Mesenchymal stem cell (in vitro differentiated cells and primary cell): ENCODE results near the gene ESYT2.
"Not testable (repeated sequence)": the region's sequence is repeated elsewhere in the genome, so short reads cannot be mapped to it uniquely, and the experiment has no call there.

Experiments
- DNase-seq: peaks from one replicate; pipeline ENCODE4 v3.0.0-alpha.2; 2013
- H2AFZ ChIP-seq: one replicate; pipeline ENCODE4 v1.6.1; 2013; ENCODE audit warnings: low read depth, mild to moderate bottlenecking, control low read depth, inconsistent platforms, low read length, moderate library complexity
- H2AK5ac ChIP-seq: 2 replicates; pipeline ENCODE4 v1.6.1; 2013; ENCODE audit warnings: low read length, moderate library complexity, mild to moderate bottlenecking, inconsistent platforms; ENCODE audit not compliant: severe bottlenecking
- H2BK120ac ChIP-seq: one replicate; pipeline ENCODE4 v1.6.1; 2013; ENCODE audit warnings: low read depth, mild to moderate bottlenecking, inconsistent platforms, low read length, moderate library complexity
- H2BK12ac ChIP-seq, 2 experiments: one replicate each; pipeline ENCODE4 v1.6.1; 2013; ENCODE audit warnings: inconsistent platforms in 2 of 2, low read length in 2 of 2, mild to moderate bottlenecking in 2 of 2, moderate library complexity in 2 of 2, control low read depth in 1 of 2
- H2BK15ac ChIP-seq: one replicate; pipeline ENCODE4 v1.6.1; 2013; ENCODE audit warnings: mild to moderate bottlenecking, low read depth, inconsistent platforms; ENCODE audit not compliant: poor library complexity, severe bottlenecking
- H2BK5ac ChIP-seq: 2 replicates; pipeline ENCODE4 v1.6.1; 2013; ENCODE audit warnings: low read depth, mild to moderate bottlenecking, low read length, control low read depth, inconsistent platforms; ENCODE audit not compliant: poor library complexity, severe bottlenecking
- H3K14ac ChIP-seq, 2 experiments: one replicate each; pipeline ENCODE4 v1.6.1; 2013; ENCODE audit warnings: inconsistent platforms in 2 of 2, low read length in 2 of 2, control low read depth in 1 of 2, mild to moderate bottlenecking in 1 of 2, moderate library complexity in 1 of 2
- H3K18ac ChIP-seq, 2 experiments: one replicate each; pipeline ENCODE4 v1.6.1; 2013; ENCODE audit warnings: inconsistent platforms in 2 of 2, low read length in 2 of 2, control low read depth in 1 of 2, low read depth in 1 of 2, mild to moderate bottlenecking in 1 of 2
- H3K23ac ChIP-seq, 2 experiments: one replicate each; pipeline ENCODE4 v1.6.1; 2013; ENCODE audit warnings: inconsistent platforms in 2 of 2, low read length in 2 of 2, mild to moderate bottlenecking in 2 of 2, moderate library complexity in 2 of 2, control low read depth in 1 of 2
- H3K27ac ChIP-seq: 2 replicates; pipeline ENCODE4 v1.5.1; 2013; ENCODE audit warnings: mild to moderate bottlenecking, moderate library complexity, low read length, control low read depth, inconsistent platforms; ENCODE audit not compliant: poor library complexity, severe bottlenecking
- H3K27me3 ChIP-seq, 2 experiments: 2 replicates each; pipeline versions ENCODE4 v1.6.1 to v1.7.0; 2013; ENCODE audit warnings: low read length in 2 of 2, mild to moderate bottlenecking in 2 of 2, moderate library complexity in 2 of 2, control low read depth in 1 of 2, inconsistent platforms in 1 of 2; ENCODE audit not compliant: control insufficient read depth in 1 of 2, insufficient read depth in 1 of 2
- H3K36me3 ChIP-seq, 2 experiments: 2 replicates each; pipeline versions ENCODE4 v1.6.1 to v1.7.0; 2013; ENCODE audit warnings: low read length in 2 of 2, control low read depth in 1 of 2, inconsistent platforms in 1 of 2, low read depth in 1 of 2, mild to moderate bottlenecking in 1 of 2; ENCODE audit not compliant: insufficient read depth in 2 of 2, control insufficient read depth in 1 of 2
- H3K4ac ChIP-seq, 2 experiments: one replicate each; pipeline ENCODE4 v1.6.1; 2013; ENCODE audit warnings: inconsistent platforms in 2 of 2, low read length in 2 of 2, mild to moderate bottlenecking in 2 of 2, moderate library complexity in 2 of 2, control low read depth in 1 of 2, low read depth in 1 of 2
- H3K4me1 ChIP-seq: 2 replicates; pipeline ENCODE4 v1.6.1; 2013; ENCODE audit warnings: low read depth, low read length, control low read depth; ENCODE audit not compliant: control insufficient read depth, insufficient read depth
- H3K4me2 ChIP-seq: 2 replicates; pipeline ENCODE4 v1.6.1; 2013; ENCODE audit warnings: low read length, mild to moderate bottlenecking, inconsistent platforms; ENCODE audit not compliant: poor library complexity, severe bottlenecking
- H3K4me3 ChIP-seq, 2 experiments: 2 replicates each; pipeline versions ENCODE4 v1.5.1 to v1.7.0; 2013; ENCODE audit warnings: low read length in 2 of 2, mild to moderate bottlenecking in 2 of 2, control low read depth in 1 of 2, low read depth in 1 of 2; ENCODE audit not compliant: insufficient read depth in 1 of 2
- H3K79me1 ChIP-seq: replicated peaks from 2 replicates; pipeline ENCODE4 v1.6.1; 2013; ENCODE audit warnings: mild to moderate bottlenecking, control low read depth, low read length, inconsistent platforms; ENCODE audit not compliant: poor library complexity, severe bottlenecking
- H3K9ac ChIP-seq: 2 replicates; pipeline ENCODE4 v1.7.0; 2013; ENCODE audit warnings: mild to moderate bottlenecking, low read length, moderate library complexity
- H3K9me3 ChIP-seq: 2 replicates; pipeline ENCODE4 v1.7.0; 2013; ENCODE audit warnings: mild to moderate bottlenecking, low read length; ENCODE audit not compliant: control insufficient read depth
- H4K8ac ChIP-seq: one replicate; pipeline ENCODE4 v1.6.1; 2013; ENCODE audit warnings: inconsistent platforms, mild to moderate bottlenecking, low read length, moderate library complexity
- H4K91ac ChIP-seq: one replicate; pipeline ENCODE4 v1.6.1; 2013; ENCODE audit warnings: mild to moderate bottlenecking, low read length, inconsistent platforms
- WGBS: methylation state at CpG from one replicate; pipeline ENCODE4 v1.1.7; 2013; ENCODE audit warnings: mixed read lengths; 5-methylcytosine and 5-hydroxymethylcytosine counted together

ESYT2 gene

GRCh38 chr7:158700008-158700407 lies 129.3 kb downstream of the ESYT2 start:
- peaks cover 7% of the 10 kb centered on the region for H3K4me1 ChIP-seq
- no peak overlapping the region for H3K4ac ChIP-seq
- no peak overlapping the region for H4K8ac ChIP-seq
- H3K9me3 ChIP-seq: no peaks in the 10 kb centered on the region
- H3K79me1 ChIP-seq: peaks cover 30% of the 10 kb centered on the region
- H4K91ac ChIP-seq: no peak overlapping the region
- H2AK5ac ChIP-seq: no peak overlapping the region
- H3K36me3 ChIP-seq: peaks cover 0 to 5% of the 10 kb centered on the region in 2 experiments
- DNase-seq: no peak
- no peak overlapping the region for H3K14ac ChIP-seq
- no peak overlapping the region for H3K4me3 ChIP-seq
- no peak overlapping the region for H2BK120ac ChIP-seq
- H3K27me3 ChIP-seq: no peaks in the 10 kb centered on the region
- H3K27ac ChIP-seq: no peak overlapping the region
- H3K23ac ChIP-seq: no peak overlapping the region
- H2AFZ ChIP-seq: no peak overlapping the region
- no peak overlapping the region for H2BK12ac ChIP-seq
- H3K18ac ChIP-seq: no peak overlapping the region
- no peak overlapping the region for H2BK5ac ChIP-seq
- H3K9ac ChIP-seq: no peak overlapping the region
- H3K4me2 ChIP-seq: no peak overlapping the region
- 98% methylated on average over 5 of the region's 5 CpGs for WGBS
- H2BK15ac ChIP-seq: no peak overlapping the region

GRCh38 chr7:158699341-158699740 lies 130.0 kb downstream of the ESYT2 start:
- 0% methylated on average over 1 of the region's 1 CpG for WGBS
- H3K4me1 ChIP-seq: peaks cover 7% of the 10 kb centered on the region
- no peak overlapping the region for H4K8ac ChIP-seq
- no peak overlapping the region for H3K4me3 ChIP-seq
- H3K27ac ChIP-seq: no peak overlapping the region
- no peak overlapping the region for H2AFZ ChIP-seq
- no peak overlapping the region for H3K4ac ChIP-seq
- no peak overlapping the region for H3K23ac ChIP-seq
- H4K91ac ChIP-seq: no peak overlapping the region
- no peak overlapping the region for H3K18ac ChIP-seq
- H2BK15ac ChIP-seq: no peak overlapping the region
- H3K4me2 ChIP-seq: no peak overlapping the region
- H3K27me3 ChIP-seq: no peaks in the 10 kb centered on the region
- H3K36me3 ChIP-seq: peaks cover 0 to 5% of the 10 kb centered on the region in 2 experiments
- no peak overlapping the region for H3K14ac ChIP-seq
- DNase-seq: no peak
- H2BK120ac ChIP-seq: no peak overlapping the region
- H2BK5ac ChIP-seq: no peak overlapping the region
- peaks cover 36% of the 10 kb centered on the region for H3K79me1 ChIP-seq
- H3K9me3 ChIP-seq: no peaks in the 10 kb centered on the region
- no peak overlapping the region for H2AK5ac ChIP-seq
- no peak overlapping the region for H2BK12ac ChIP-seq
- no peak overlapping the region for H3K9ac ChIP-seq

GRCh38 chr7:158698657-158699195 lies 130.6 kb downstream of the ESYT2 start:
- H4K91ac ChIP-seq: no peak overlapping the region
- H3K4ac ChIP-seq: no peak overlapping the region
- H3K36me3 ChIP-seq: peaks cover 0 to 5% of the 10 kb centered on the region in 2 experiments
- H3K18ac ChIP-seq: no peak overlapping the region
- H3K27me3 ChIP-seq: no peaks in the 10 kb centered on the region
- no peak overlapping the region for H3K4me3 ChIP-seq
- no peak overlapping the region for H3K9ac ChIP-seq
- no peak overlapping the region for H2BK5ac ChIP-seq
- no peak overlapping the region for H3K23ac ChIP-seq
- H4K8ac ChIP-seq: no peak overlapping the region
- H3K9me3 ChIP-seq: no peaks in the 10 kb centered on the region
- H3K14ac ChIP-seq: no peak overlapping the region
- no peak for DNase-seq
- 100% methylated on average over 2 of the region's 3 CpGs for WGBS
- H3K27ac ChIP-seq: no peak overlapping the region
- H2AK5ac ChIP-seq: no peak overlapping the region
- H2BK120ac ChIP-seq: no peak overlapping the region
- no peak overlapping the region for H2AFZ ChIP-seq
- no peak overlapping the region for H2BK12ac ChIP-seq
- H3K79me1 ChIP-seq: peaks cover 36% of the 10 kb centered on the region
- no peak overlapping the region for H2BK15ac ChIP-seq
- H3K4me2 ChIP-seq: no peak overlapping the region
- peaks cover 3% of the 10 kb centered on the region for H3K4me1 ChIP-seq

GRCh38 chr7:158697597-158697996 lies 131.7 kb downstream of the ESYT2 start:
- H2BK5ac ChIP-seq, H3K18ac ChIP-seq, H2BK12ac ChIP-seq, DNase-seq, H3K27me3 ChIP-seq, H3K36me3 ChIP-seq, H4K91ac ChIP-seq, H3K14ac ChIP-seq, H2AFZ ChIP-seq, H2BK15ac ChIP-seq, H3K4me2 ChIP-seq, H2BK120ac ChIP-seq, H3K4ac ChIP-seq, H4K8ac ChIP-seq, H3K23ac ChIP-seq, H3K27ac ChIP-seq, H3K4me1 ChIP-seq, H3K9ac ChIP-seq, H3K9me3 ChIP-seq, H2AK5ac ChIP-seq, H3K4me3 ChIP-seq: not testable (repeated sequence)
- no CpG with 5 or more reads among the region's 2 CpGs for WGBS
- H3K79me1 ChIP-seq: peaks cover 35% of the 10 kb centered on the region
